ENCODE data around the gene TBC1D16.
A peak's percentile ranks its signal among the peaks of the same experiment; 100 is the strongest.

Gene TBC1D16

GRCh38 chr17:79948945-79949655, 86.6 kb downstream of the TBC1D16 start:
- no peak for DNase-seq

GRCh38 chr17:79948406-79948944, 87.2 kb downstream of the TBC1D16 start:
- no peak for DNase-seq

- no peak for DNase-seq
Observed at GRCh38 chr17:79947351-79948031, 88.2 kb downstream of the TBC1D16 start.

GRCh38 chr17:79946352-79947231, 89.1 kb downstream of the TBC1D16 start:
- no peak for DNase-seq

- no peak for DNase-seq
Observed at GRCh38 chr17:79945591-79946255, 89.9 kb downstream of the TBC1D16 start.

- DNase-seq = no peak
Observed at GRCh38 chr17:79944821-79945391, 90.8 kb downstream of the TBC1D16 start.

- DNase-seq = no peak
Observed at GRCh38 chr17:79944251-79944812, 91.3 kb downstream of the TBC1D16 start.

GRCh38 chr17:79943347-79944241, 92.1 kb downstream of the TBC1D16 start:
- DNase-seq = no peak

- peak; percentile 69 for DNase-seq
Observed at GRCh38 chr17:79942591-79943346, 92.9 kb downstream of the TBC1D16 start.

GRCh38 chr17:79942011-79942405, 93.7 kb downstream of the TBC1D16 start:
- DNase-seq = no peak

- no peak for DNase-seq
Observed at GRCh38 chr17:79941088-79942010, 94.3 kb downstream of the TBC1D16 start.

- no peak for DNase-seq
Observed at GRCh38 chr17:79940459-79941087, 95.1 kb downstream of the TBC1D16 start.

GRCh38 chr17:79939755-79940458, 95.8 kb downstream of the TBC1D16 start:
- no peak for DNase-seq

GRCh38 chr17:79939094-79939435, 96.6 kb downstream of the TBC1D16 start:
- no peak for DNase-seq

GRCh38 chr17:79938336-79939093, 97.2 kb downstream of the TBC1D16 start:
- no peak for DNase-seq

GRCh38 chr17:79937391-79938335, 98.0 kb downstream of the TBC1D16 start:
- no peak for DNase-seq

Data from activated CD8-positive, alpha-beta memory T cell treated with anti-CD3 and anti-CD28 coated beads for 24 hours (primary cell).